Measurements from ENCODE around the gene RHO. TPM values are rescaled to one million over a fixed set of nuclear protein-coding genes. Genes with fewer than 3 reads are reported as not detected.

Gene RHO
- total RNA-seq, 1 experiment from 2014 or later = not detected

GRCh38 chr3:129527262-129527661 lies 1.2 kb upstream of the RHO start (continued):
- TF ChIP-seq, protein P1, sequence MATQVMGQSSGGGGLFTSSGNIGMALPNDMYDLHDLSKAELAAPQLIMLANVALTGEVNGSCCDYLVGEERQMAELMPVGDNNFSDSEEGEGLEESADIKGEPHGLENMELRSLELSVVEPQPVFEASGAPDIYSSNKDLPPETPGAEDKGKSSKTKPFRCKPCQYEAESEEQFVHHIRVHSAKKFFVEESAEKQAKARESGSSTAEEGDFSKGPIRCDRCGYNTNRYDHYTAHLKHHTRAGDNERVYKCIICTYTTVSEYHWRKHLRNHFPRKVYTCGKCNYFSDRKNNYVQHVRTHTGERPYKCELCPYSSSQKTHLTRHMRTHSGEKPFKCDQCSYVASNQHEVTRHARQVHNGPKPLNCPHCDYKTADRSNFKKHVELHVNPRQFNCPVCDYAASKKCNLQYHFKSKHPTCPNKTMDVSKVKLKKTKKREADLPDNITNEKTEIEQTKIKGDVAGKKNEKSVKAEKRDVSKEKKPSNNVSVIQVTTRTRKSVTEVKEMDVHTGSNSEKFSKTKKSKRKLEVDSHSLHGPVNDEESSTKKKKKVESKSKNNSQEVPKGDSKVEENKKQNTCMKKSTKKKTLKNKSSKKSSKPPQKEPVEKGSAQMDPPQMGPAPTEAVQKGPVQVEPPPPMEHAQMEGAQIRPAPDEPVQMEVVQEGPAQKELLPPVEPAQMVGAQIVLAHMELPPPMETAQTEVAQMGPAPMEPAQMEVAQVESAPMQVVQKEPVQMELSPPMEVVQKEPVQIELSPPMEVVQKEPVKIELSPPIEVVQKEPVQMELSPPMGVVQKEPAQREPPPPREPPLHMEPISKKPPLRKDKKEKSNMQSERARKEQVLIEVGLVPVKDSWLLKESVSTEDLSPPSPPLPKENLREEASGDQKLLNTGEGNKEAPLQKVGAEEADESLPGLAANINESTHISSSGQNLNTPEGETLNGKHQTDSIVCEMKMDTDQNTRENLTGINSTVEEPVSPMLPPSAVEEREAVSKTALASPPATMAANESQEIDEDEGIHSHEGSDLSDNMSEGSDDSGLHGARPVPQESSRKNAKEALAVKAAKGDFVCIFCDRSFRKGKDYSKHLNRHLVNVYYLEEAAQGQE (IDR thresholded peaks at IDR 0.05; ENCODE audit: low read depth) = no peak

DNA sequence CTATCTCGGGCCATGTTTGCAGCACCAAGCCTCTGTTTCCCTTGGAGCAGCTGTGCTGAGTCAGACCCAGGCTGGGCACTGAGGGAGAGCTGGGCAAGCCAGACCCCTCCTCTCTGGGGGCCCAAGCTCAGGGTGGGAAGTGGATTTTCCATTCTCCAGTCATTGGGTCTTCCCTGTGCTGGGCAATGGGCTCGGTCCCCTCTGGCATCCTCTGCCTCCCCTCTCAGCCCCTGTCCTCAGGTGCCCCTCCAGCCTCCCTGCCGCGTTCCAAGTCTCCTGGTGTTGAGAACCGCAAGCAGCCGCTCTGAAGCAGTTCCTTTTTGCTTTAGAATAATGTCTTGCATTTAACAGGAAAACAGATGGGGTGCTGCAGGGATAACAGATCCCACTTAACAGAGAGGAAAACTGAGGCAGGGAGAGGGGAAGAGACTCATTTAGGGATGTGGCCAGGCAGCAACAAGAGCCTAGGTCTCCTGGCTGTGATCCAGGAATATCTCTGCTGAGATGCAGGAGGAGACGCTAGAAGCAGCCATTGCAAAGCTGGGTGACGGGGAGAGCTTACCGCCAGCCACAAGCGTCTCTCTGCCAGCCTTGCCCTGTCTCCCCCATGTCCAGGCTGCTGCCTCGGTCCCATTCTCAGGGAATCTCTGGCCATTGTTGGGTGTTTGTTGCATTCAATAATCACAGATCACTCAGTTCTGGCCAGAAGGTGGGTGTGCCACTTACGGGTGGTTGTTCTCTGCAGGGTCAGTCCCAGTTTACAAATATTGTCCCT lies 1.2 kb downstream of the RHO start:
- no peak overlapping the region for H3K9ac ChIP-seq (ENCODE audit: low read length)
- H3K27ac ChIP-seq (ENCODE audit: low read depth, low read length) = no peak overlapping the region
- no peaks in the 10 kb centered on the region for H3K27me3 ChIP-seq (ENCODE audit: insufficient read depth, low read length)
- ATAC-seq (no peak), DNase-seq (ENCODE audit: low read depth, low spot score) (no peak)
- no TSS peak for BruUV-seq (replicated peaks)
- H3K4me2 ChIP-seq (ENCODE audit: low read length) = no peak overlapping the region
- CTCF ChIA-PET = no interaction called here
- no peak for TF ChIP-seq EZH2phosphoT487 (IDR thresholded peaks at IDR 0.05; ENCODE audit: borderline replicate concordance)
- TF ChIP-seq EZH2 (IDR thresholded peaks at IDR 0.05) = no peak
- TF ChIP-seq TCF7L2 (IDR thresholded peaks at IDR 0.05; ENCODE audit: borderline replicate concordance, extremely low read depth, insufficient read depth, insufficient read length) = no peak
- no peak for TF ChIP-seq YY1 (IDR thresholded peaks at IDR 0.05; ENCODE audit: extremely low read depth, insufficient replicate concordance, low read depth, low read length)
- no peak for TF ChIP-seq SRF (IDR thresholded peaks at IDR 0.05; ENCODE audit: low read depth)
- no peak for TF ChIP-seq ZFX (IDR thresholded peaks at IDR 0.05)
- TF ChIP-seq, protein P1 (IDR thresholded peaks at IDR 0.05; ENCODE audit: low read depth) = no peak
- no peak for TF ChIP-seq RAD21 (IDR thresholded peaks at IDR 0.05; ENCODE audit: low read depth)
- TF ChIP-seq POLR2A (IDR thresholded peaks at IDR 0.05; ENCODE audit: borderline replicate concordance, extremely low read depth, insufficient read depth, insufficient read length) = no peak
- H2AFZ ChIP-seq (ENCODE audit: low read depth, low read length, poor library complexity, severe bottlenecking) = no peak overlapping the region
- H4K20me1 ChIP-seq (ENCODE audit: insufficient read depth) = no peaks in the 10 kb centered on the region
- no peaks in the 10 kb centered on the region for H3K9me3 ChIP-seq (ENCODE audit: control insufficient read depth in 1 of 2, insufficient read depth in 1 of 2, low read depth in 1 of 2, low read length in 2 of 2)
- H3K9me2 ChIP-seq (ENCODE audit: insufficient read depth) = no peaks in the 10 kb centered on the region
- H3K4me1 ChIP-seq (ENCODE audit: control insufficient read depth in 1 of 2, insufficient read depth in 2 of 2, low read length in 2 of 2) = peaks cover 0 to 4% of the 10 kb centered on the region in 2 experiments; a peak in 1 of 4 replicates
- RAD21 ChIA-PET (ENCODE audit: low non-redundant PET in 1 of 2, low total read pairs in 2 of 2, uncharacterized antibody in 2 of 2, unreplicated experiment in 2 of 2) = no interaction called here
- intact Hi-C loops (cut with micrococcal nuclease) = no loop called here
- POLR2A ChIA-PET = no interaction called here
- H3K79me2 ChIP-seq (ENCODE audit: insufficient read depth, low read length) = no peaks in the 10 kb centered on the region
- no peak overlapping the region for H3K4me3 ChIP-seq (replicated peaks in 1 of 2; ENCODE audit: low read depth in 1 of 2, low read length in 2 of 2)
- H3K36me3 ChIP-seq (ENCODE audit: control insufficient read depth in 1 of 2, insufficient read depth in 2 of 2, low read length in 2 of 2) = no peaks in the 10 kb centered on the region

Data from HCT116 (cell line).